MV-4-11 (cell line): ENCODE measurements around the gene GGT1.
"Not testable (repeated sequence)": the region's sequence is repeated elsewhere in the genome, so short reads cannot be mapped to it uniquely, and the experiment has no call there.

Source experiments
- DNase-seq: peaks from one replicate; lab custom pipeline; 2025; lab: John Stamatoyannopoulos, UW

The GGT1 gene

GRCh38 chr22:24599958-24600715, 2.9 kb upstream of the GGT1 start:
- DNase-seq, result not testable (repeated sequence)

GRCh38 chr22:24601217-24602104, 1.5 kb upstream of the GGT1 start:
- peak; percentile 73 for DNase-seq

- DNase-seq, result not testable (repeated sequence)
Measured at GRCh38 chr22:24602105-24602749, 766 bp upstream of the GGT1 start.

GRCh38 chr22:24603770-24604629, 1.0 kb downstream of the GGT1 start:
- peak; percentile 91 for DNase-seq

- not testable (repeated sequence) for DNase-seq
Measured at GRCh38 chr22:24606340-24606739, 3.3 kb downstream of the GGT1 start.

- DNase-seq, result peak; percentile 65
Measured at GRCh38 chr22:24607429-24607983, 4.5 kb downstream of the GGT1 start.

GRCh38 chr22:24608327-24608726, 5.3 kb downstream of the GGT1 start:
- DNase-seq, result not testable (repeated sequence)

GRCh38 chr22:24609888-24610287, 6.9 kb downstream of the GGT1 start:
- DNase-seq, result not testable (repeated sequence)

- not testable (repeated sequence) for DNase-seq
Measured at GRCh38 chr22:24614794-24615193, 11.8 kb downstream of the GGT1 start.

GRCh38 chr22:24621244-24621643, 18.3 kb downstream of the GGT1 start:
- DNase-seq, result not testable (repeated sequence)

GRCh38 chr22:24622596-24622995, 19.6 kb downstream of the GGT1 start:
- DNase-seq, result not testable (repeated sequence)

GRCh38 chr22:24627911-24628310, 24.9 kb downstream of the GGT1 start:
- not testable (repeated sequence) for DNase-seq

GRCh38 chr22:24629069-24629468, 26.1 kb downstream of the GGT1 start:
- DNase-seq, result peak; percentile 7

GRCh38 chr22:24630812-24631427, 27.9 kb downstream of the GGT1 start:
- DNase-seq, result peak; percentile 57

- DNase-seq, result not testable (repeated sequence)
Measured at GRCh38 chr22:24631430-24632122, 28.6 kb downstream of the GGT1 start.

GRCh38 chr22:24632642-24633041, 29.6 kb downstream of the GGT1 start:
- DNase-seq, result peak; percentile 58

GRCh38 chr22:24633231-24634023, 30.4 kb downstream of the GGT1 start:
- not testable (repeated sequence) for DNase-seq

- peak; percentile 48 for DNase-seq
Measured at GRCh38 chr22:24634776-24635389, 31.9 kb downstream of the GGT1 start.

- not testable (repeated sequence) for DNase-seq
Measured at GRCh38 chr22:24636513-24636912, 33.5 kb downstream of the GGT1 start.
